Cerebellar nuclear complex (tissue), 1 donor: Measurements from ENCODE around the gene KMT2C.
A peak's percentile ranks its signal among the peaks of the same experiment; 100 is the strongest.
"Not testable (repeated sequence)": the region's sequence is repeated elsewhere in the genome, so short reads cannot be mapped to it uniquely, and the experiment has no call there.

Experiments used
- DNase-seq, 2 experiments: peaks; one replicate each; lab custom pipeline; 2025; lab: John Stamatoyannopoulos, UW

Gene KMT2C

DNA sequence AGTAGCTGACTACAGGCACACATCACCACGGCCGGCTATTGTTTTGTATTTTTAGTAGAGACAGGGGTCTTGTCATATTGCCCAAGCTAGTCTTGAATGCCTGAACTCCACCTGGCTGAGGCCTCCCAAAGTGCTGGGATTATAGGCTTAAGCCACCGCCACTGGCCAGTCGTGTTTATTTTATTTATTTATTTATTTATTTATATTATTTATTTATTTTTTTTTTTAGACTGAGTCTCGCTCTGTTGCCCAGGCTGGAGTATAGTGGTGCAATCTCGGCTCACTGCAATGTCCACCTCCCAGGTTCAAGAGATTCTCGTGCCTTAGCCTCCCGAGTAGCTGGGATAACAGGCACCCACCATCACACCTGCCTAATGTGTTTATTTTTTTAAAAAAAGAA is 6.0 kb upstream of the KMT2C start:
- DNase-seq: not testable (repeated sequence)

DNA sequence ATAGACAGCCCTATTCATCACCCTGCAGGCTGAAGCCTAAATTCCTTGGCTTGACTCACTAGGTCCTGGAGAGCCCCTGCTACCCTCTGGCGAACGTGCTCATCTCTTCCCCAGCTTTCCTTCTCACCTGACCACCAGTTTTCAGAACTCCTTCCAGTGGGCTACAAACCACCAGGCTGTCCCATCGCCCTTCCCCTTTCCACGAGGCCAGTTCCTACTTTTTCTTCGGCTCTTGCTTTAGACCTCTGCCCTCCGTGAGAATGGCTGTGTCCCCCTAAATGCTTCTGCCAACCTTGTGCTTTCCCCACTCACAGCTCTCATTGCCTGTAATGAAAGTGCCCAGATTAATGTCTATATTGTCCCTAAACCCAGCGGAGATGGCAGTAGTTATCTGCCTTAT is 5.4 kb upstream of the KMT2C start:
- not testable (repeated sequence) for DNase-seq

DNA sequence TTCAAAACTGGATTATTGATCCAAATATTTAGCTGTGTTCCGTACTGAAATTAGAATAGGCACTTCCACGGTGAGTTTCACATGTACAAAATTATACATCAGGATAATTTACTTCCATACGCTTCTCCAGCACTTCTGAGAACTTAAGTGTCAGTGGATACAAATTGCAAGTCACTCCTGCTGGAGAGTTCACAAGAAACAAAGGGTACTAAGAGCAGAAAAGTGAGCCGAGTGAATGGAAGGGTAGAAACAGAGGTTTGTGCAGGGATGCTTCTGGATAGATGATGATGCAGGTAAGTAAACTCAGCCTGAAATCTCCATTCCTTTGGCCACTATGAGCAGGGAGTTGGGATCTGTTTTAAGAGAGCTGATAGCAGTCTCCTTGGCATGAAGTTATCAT is 2.2 kb upstream of the KMT2C start:
- DNase-seq: not testable (repeated sequence)

GRCh38 chr7:152436931-152437575 is 1.2 kb upstream of the KMT2C start:
- DNase-seq: not testable (repeated sequence)

GRCh38 chr7:152436111-152436930 is 518 bp upstream of the KMT2C start:
- peak in 1 of 2 experiments; percentile 67 for DNase-seq

GRCh38 chr7:152434511-152435383 is 1.1 kb downstream of the KMT2C start:
- not testable (repeated sequence) for DNase-seq

- not testable (repeated sequence) for DNase-seq
These were observed 1.9 kb downstream of the KMT2C start for GRCh38 chr7:152433721-152434490.

DNA sequence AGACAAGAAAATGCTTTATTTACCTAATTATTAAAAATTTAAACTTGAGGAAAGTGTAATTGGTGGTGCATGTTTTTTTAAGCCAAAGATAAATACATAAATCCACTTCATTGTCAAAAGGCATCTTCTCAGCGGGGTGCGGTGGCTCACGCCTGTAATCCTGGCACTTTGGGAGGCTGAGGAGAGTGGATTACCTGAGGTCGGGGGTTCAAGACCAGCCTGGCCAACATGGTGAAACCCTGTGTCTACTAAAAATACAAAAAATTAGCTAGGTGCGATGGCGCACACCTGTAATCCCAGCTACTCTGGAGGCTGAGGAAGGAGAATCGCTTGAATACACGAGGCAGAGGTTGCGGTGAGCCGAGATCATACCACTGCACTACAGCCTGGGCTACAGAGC is 3.1 kb downstream of the KMT2C start:
- not testable (repeated sequence) for DNase-seq

- DNase-seq: no peak
These were observed 4.9 kb downstream of the KMT2C start for GRCh38 chr7:152430854-152431253.

DNA sequence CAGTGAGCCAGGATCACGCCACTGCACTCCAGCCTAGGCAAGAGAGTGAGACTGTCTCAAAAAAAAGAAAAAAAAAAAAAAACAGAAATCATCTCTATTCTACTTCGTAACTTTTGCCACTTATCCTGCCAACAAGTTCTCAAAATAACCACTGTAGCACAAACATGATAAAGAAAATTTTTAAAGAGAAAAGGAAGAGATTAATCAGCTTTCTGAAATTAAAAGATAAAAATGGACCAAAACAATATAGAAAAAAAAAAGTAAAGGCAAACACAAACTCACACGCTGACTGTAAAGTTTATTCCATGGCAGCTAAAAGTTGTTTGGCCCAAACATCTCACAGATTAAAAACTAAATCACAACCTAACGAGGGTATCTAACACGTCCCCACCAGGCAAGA is 5.7 kb downstream of the KMT2C start:
- DNase-seq: not testable (repeated sequence)

- DNase-seq: no peak
These were observed 11.3 kb downstream of the KMT2C start for GRCh38 chr7:152424348-152425108.

DNA sequence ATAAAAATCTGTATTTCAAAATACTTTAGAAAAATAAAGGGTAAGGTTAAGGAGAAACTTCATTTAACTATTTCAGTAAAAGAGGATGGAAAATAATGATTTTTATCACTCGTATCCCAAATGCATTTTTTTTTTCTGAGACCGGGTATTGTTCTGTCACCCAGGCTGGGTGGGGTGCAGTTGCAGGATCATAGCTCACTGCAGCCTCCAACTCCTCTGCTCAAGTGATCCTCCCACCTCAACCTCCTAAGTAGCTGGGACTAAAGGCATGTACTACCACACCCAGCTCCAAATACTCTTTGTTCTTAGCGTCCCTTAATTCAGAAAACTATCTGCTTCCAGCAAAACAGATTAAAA is 11.8 kb downstream of the KMT2C start:
- no peak for DNase-seq

GRCh38 chr7:152423171-152423570 is 12.6 kb downstream of the KMT2C start:
- DNase-seq: not testable (repeated sequence)

DNA sequence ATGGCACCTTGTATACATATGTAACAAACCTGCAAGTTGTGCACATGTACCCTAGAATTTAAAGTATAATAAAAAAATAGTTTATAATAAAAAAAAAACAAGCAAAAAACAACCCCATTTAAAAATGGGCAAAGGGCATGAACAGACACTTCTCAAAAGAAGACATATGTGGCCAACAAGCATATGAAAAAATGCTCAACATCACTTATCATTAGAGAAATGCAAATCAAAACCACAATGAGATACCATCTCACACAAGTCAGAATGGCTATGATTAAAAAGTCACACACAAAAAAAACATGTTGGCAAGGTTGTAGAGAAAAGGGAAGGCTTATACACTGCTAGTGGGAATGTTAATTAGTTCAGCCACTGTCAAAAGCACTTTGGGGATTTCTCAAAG is 14.9 kb downstream of the KMT2C start:
- DNase-seq: not testable (repeated sequence)

DNA sequence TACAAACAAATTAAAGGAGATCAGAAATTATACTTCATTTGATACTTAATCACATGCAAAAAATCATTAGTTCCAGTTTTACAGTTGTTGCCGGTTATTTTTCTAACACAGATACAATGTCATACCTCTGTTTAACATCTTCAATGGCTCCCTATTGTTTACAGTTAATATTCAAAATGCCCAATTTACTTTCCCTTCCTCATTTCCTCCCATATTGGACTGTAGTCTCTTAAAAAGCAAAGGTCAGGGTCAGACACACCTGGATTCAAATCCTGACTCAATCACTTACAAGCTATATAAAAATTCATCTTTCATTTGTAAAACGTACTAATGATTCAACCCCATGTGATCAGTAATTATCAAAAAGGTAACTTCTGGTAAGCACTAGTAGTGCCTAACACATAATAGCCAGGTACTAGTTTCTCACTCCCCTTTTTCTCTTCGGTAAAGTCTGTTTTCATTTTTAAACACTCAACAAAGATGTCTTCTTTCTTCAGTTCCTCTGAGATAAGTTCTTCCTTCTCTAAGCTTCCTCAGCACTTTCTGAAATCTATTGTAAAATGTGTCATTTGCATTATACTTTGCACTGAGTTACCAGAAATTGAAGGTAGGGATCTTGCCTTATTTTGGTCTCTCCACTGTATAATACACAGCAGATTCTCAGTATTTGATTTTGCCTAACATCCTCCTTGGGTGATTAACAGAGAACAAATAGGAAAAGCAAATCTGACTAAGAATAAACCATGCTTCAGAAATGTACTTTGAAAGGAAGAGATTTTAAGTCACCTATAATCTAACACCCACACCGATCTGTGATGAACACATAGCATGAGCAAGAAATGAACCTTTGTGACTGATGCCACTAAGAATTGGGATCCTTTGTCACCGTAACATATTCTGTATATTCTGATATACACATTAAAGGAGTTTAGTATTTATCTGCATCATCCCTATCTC is 16.1 kb downstream of the KMT2C start:
- no peak for DNase-seq

DNA sequence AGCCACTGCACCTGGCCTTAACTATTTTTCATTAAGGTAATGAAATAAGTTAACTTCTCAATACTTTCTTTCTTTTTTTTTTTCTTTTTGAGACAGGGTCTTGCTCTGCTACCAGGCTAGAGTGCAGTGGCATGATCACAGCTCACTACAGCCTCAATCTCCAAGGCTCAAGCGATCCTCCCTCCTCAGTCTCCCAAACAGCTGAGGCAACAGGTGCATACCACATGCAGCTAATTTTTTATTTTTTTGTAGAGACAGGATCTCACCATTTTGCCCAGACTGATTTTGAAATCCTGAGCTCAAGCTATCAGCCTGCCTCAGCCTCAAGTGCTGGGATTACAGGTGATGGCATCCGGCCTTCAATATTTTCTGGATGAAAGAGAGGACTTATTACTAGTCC is 21.0 kb downstream of the KMT2C start:
- DNase-seq: no peak

- DNase-seq: no peak
These were observed 24.4 kb downstream of the KMT2C start for GRCh38 chr7:152411389-152411788.

DNA sequence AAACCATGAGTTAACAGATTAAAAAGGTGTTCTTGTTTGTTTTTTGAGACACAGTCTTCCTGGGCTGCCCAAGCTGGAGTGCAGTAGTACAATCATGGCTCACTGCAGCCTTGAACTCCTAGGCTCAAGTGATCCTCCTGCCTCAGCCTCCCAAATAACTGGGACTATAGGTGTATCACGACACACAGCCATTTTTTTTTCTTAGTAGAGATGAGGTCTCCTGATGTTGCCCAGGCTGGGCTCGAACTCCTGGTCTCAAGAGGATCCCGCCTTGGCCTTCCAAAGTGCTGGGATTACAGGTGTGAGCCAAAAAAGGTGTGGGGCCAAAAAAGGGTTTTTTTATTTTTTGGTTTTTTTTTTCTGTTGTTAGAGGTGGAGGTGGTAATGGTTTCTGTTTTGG is 29.3 kb downstream of the KMT2C start:
- DNase-seq: no peak

- DNase-seq: not testable (repeated sequence)
These were observed 29.8 kb downstream of the KMT2C start for GRCh38 chr7:152406030-152406429.

GRCh38 chr7:152403726-152404125 is 32.1 kb downstream of the KMT2C start:
- no peak for DNase-seq
